Ecto neural progenitor cell (in vitro differentiated cells): ENCODE data around the gene RPSA.
"Not testable (repeated sequence)": the region's sequence is repeated elsewhere in the genome, so short reads cannot be mapped to it uniquely, and the experiment has no call there.

Experiments used
- DNase-seq: peaks from one replicate; pipeline ENCODE4 v3.0.0-alpha.2; 2018; ENCODE audit warnings: low spot score

The RPSA gene

GRCh38 chr3:39406368-39407258 is at the start of gene RPSA:
Gene RPSA, plus strand, starts transcription at chr3:39406720. Its CDS starts 934 bp downstream, at chr3:39407654.
- DNase-seq = peak; percentile 95

GRCh38 chr3:39358333-39358732 is 48.2 kb upstream of the RPSA start:
- no peak for DNase-seq

- no peak for DNase-seq
Observed at GRCh38 chr3:39361252-39361927, 45.1 kb upstream of the RPSA start.

GRCh38 chr3:39362192-39362591 is 44.3 kb upstream of the RPSA start:
- no peak for DNase-seq

- DNase-seq = no peak
Observed at GRCh38 chr3:39362812-39363211, 43.7 kb upstream of the RPSA start.

GRCh38 chr3:39370450-39370849 is 36.1 kb upstream of the RPSA start:
- not testable (repeated sequence) for DNase-seq

- no peak for DNase-seq
Observed at GRCh38 chr3:39372833-39373232, 33.7 kb upstream of the RPSA start.

GRCh38 chr3:39376959-39377634 is 29.4 kb upstream of the RPSA start:
- no peak for DNase-seq

- DNase-seq = peak; percentile 60
Observed at GRCh38 chr3:39378088-39378487, 28.4 kb upstream of the RPSA start.

- DNase-seq = no peak
Observed at GRCh38 chr3:39378957-39379777, 27.4 kb upstream of the RPSA start.

- no peak for DNase-seq
Observed at GRCh38 chr3:39379778-39380155, 26.8 kb upstream of the RPSA start.

GRCh38 chr3:39381432-39381831 is 25.1 kb upstream of the RPSA start:
- DNase-seq = peak; percentile 6

GRCh38 chr3:39383045-39383880 is 23.3 kb upstream of the RPSA start, which contains the start of gene SLC25A38:
Gene SLC25A38, plus strand, starts transcription at chr3:39383370. Its CDS starts 355 bp downstream, at chr3:39383725.
- peak; percentile 87 for DNase-seq

- peak; percentile 97 for DNase-seq
Observed at GRCh38 chr3:39383881-39384664, 22.4 kb upstream of the RPSA start.

- no peak for DNase-seq
Observed at GRCh38 chr3:39384665-39385000, 21.9 kb upstream of the RPSA start.

GRCh38 chr3:39385456-39386090 is 20.9 kb upstream of the RPSA start:
- DNase-seq = no peak

- no peak for DNase-seq
Observed at GRCh38 chr3:39386318-39386717, 20.2 kb upstream of the RPSA start.

GRCh38 chr3:39387411-39387975 is 19.0 kb upstream of the RPSA start:
- DNase-seq = no peak

- no peak for DNase-seq
Observed at GRCh38 chr3:39388153-39388552, 18.4 kb upstream of the RPSA start.
